ENCODE data around the gene RXFP3.

RXFP3 gene

DNA sequence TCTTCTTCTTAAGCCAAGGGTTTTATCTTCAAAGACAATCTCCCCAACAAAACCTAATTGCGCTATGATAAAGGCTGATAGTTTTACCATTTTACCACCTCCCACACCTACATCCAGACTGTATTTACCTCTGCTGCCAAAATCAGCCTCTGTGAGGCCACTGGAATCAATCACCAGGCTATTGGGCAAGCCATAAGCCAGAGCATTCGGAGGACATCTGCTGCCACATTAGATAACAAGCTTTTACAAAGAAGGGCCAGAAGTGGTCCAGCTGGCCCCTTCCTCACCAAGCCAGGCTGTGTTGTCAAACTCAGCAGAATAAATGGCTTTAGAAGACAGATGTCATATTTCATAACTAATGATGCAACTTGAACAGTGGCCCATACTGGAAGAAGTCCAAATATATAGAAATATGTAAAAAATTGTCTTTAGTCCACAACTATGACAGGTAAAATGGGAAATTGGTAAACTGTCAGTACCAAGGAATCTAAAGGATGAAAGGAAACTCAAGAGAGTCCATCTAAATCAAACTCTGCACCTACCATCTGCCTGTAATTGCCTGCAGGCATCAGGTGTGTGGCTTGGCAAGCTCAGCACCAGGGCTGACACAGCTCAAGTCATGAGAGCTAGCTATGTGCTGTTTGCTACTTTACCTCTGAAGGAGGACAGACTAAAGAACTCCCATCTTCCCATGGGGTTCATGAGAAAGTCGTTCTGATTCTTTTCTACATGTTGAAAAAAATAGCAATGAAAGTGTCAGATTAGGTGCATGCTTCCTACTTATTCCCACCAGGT lies 32.2 kb downstream of the RXFP3 start:
- H3K4me3 ChIP-seq (ENCODE audit: low read length), result no peak overlapping the region
- TF ChIP-seq CTCF (conservative IDR thresholded peaks at IDR 0.05; ENCODE audit: low read length), result no peak
- no peak for DNase-seq (ENCODE audit: low read depth)

GRCh38 chr5:33969572-33970452 lies 33.6 kb downstream of the RXFP3 start:
- H3K4me3 ChIP-seq (ENCODE audit: low read length), result no peak overlapping the region
- TF ChIP-seq CTCF (conservative IDR thresholded peaks at IDR 0.05; ENCODE audit: low read length), result peak; percentile 93
- DNase-seq (ENCODE audit: low read depth), result peak; percentile 71

DNA sequence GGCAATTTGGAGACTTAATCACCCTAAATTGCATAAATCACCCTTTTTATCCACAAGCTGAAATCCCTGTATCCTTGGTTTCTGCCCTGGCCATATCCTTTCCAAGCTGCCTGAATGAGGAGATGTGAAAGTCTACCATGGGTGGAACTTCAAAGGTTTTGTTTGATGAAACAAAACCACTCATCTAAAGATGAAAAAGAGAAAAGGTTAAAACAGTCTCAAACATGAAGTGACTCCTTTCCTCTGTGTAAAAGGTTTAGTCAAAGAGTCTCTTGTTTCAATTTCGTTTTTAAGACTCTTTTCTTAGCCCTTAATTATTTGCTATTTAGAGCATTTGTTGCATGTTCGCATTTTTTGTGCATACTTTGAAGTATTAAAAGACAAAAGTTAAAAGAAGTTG lies 37.1 kb downstream of the RXFP3 start:
- TF ChIP-seq CTCF (conservative IDR thresholded peaks at IDR 0.05; ENCODE audit: low read length), result no peak
- no peak for DNase-seq (ENCODE audit: low read depth)
- no peak overlapping the region for H3K4me3 ChIP-seq (ENCODE audit: low read length)

DNA sequence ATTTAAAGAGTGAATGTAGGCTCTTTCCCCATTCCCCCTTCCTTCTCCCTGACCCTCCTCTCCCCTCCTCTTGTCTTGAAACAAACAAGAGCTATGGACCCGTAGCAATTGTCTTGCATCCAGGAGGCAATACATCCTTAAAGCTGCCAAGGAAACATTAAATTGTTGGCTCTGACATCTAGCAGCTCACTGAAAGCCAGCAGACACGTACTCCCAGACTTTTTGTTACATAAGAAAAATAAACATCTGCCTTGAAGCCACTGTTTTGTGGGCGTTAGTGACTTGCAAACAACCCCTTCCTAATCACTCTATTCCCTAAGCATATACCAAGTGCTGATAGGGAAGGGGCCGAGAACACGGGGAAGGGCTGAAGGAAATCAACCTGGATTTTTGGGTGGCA lies 39.7 kb downstream of the RXFP3 start:
- peak; percentile 53 for DNase-seq (ENCODE audit: low read depth)
- TF ChIP-seq CTCF (conservative IDR thresholded peaks at IDR 0.05; ENCODE audit: low read length), result no peak
- H3K4me3 ChIP-seq (ENCODE audit: low read length), result no peak overlapping the region

DNA sequence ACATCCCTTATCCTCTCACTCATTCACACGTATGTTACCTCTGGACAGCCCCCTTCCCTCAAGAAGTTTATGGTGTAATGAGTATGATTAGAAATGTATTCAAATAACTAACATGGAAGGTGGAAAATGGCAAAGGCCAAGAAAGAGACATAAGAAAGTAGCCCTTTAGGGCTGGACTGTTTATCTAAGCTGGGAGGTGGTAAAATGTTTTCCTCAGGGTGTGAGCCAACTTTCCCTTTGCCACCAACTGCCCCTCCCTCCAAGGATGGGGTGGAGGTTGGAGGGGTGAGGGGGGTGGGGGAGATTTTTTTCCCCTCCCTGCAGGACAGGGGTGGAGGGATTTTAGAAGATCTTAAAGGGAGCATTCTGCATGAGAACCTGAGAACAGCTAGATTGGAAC lies 40.1 kb downstream of the RXFP3 start:
- H3K4me3 ChIP-seq (ENCODE audit: low read length), result no peak overlapping the region
- no peak for DNase-seq (ENCODE audit: low read depth)
- TF ChIP-seq CTCF (conservative IDR thresholded peaks at IDR 0.05; ENCODE audit: low read length), result no peak

- DNase-seq (ENCODE audit: low read depth), result no peak
- no peak overlapping the region for H3K4me3 ChIP-seq (ENCODE audit: low read length)
Measured at GRCh38 chr5:33978306-33978705, 42.1 kb downstream of the RXFP3 start.

More at GRCh38 chr5:33978306-33978705, 42.1 kb downstream of the RXFP3 start:
- no peak for TF ChIP-seq CTCF (conservative IDR thresholded peaks at IDR 0.05; ENCODE audit: low read length)
